Stimulated activated CD8-positive, alpha-beta memory T cell treated with anti-CD3 and anti-CD28 coated beads, Interleukin-7, amount 100 ng/mL, for 1 hour (primary cell): ENCODE measurements around the gene CIBAR2.

Source experiments
- DNase-seq, 2 donors: peaks; one replicate each; pipeline ENCODE4 v3.0.0-alpha.2; 2020; ENCODE audit warnings: low read depth in 2 of 2

The CIBAR2 gene

GRCh38 chr16:85103114-85104079 is 8.9 kb downstream of the CIBAR2 start:
- no peak for DNase-seq

- DNase-seq = no peak
These were observed 10.2 kb downstream of the CIBAR2 start for GRCh38 chr16:85101956-85102630.

GRCh38 chr16:85100265-85100664 is 12.0 kb downstream of the CIBAR2 start:
- DNase-seq = no peak

DNA sequence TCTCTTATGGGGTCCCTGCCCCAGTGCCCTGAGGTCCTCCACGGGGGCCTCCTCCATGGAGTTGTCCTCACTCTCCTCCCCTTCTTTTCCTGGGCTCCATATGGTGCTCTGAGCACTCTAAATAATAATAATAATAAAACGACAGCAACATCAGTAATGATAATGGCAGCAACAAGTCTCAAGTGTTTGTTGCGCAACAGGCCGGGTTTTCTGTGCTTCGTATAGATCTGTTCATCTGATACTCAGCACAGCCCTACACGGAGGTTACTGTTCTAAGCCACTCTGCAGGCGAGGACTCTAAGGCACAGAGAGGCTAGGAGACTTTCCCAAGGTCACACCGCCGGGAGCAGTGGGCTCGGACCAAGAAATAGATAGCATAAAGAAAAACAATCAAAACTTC is 13.7 kb downstream of the CIBAR2 start:
- DNase-seq = no peak

GRCh38 chr16:85096921-85097320 is 15.4 kb downstream of the CIBAR2 start:
- DNase-seq = no peak

- DNase-seq = no peak
These were observed 17.5 kb downstream of the CIBAR2 start for GRCh38 chr16:85094812-85095211.

DNA sequence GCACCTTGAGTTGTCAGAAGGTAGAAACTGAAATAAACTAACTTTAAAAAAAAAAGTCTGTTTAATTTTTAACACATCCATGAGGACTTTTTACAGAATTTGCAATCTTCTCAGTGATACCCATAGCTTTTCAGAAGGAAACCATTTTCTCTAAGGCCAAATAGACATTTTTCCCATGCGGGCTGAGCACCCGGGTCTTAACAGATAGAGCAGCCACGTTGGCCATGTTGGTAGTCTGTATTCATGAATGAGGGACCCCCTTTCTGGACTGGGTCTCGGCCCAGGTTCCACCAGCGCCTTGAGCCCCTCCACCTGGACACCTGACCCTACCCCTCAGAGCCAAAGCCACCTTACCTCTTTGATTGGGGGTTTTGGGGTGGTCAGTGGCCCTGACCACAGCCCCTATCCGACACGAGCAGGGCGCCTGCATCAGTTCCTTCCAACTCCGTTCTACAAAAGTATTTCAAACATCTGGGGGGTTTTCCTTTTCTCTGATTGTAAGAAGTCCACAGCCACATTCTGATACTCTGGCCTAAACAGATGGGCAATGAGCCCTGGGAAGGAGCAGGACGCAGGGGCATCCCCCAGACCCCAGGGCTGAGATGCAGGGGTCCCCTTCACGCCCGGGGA is 18.0 kb downstream of the CIBAR2 start:
- DNase-seq = no peak

DNA sequence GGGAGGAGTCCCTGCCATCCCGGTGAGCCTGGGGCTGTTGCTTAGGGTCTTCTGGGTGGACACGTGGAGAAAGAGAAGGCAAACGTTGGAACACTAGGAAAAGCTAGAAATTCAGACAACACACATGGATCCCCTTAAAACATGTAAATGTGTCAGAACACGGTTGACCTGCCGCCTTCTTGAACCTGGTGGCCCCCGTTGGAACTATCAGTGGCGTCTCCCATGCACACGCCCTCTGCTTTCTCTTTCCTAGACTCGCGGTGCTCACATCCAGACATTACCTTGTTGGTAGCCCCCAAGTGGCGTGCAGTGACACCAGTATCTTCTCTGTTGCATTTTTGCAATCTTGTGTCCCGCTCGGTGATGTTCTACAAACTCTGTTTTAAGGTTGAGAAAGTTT is 18.6 kb downstream of the CIBAR2 start:
- no peak for DNase-seq

- DNase-seq = no peak
These were observed 19.4 kb downstream of the CIBAR2 start for GRCh38 chr16:85092851-85093250.

DNA sequence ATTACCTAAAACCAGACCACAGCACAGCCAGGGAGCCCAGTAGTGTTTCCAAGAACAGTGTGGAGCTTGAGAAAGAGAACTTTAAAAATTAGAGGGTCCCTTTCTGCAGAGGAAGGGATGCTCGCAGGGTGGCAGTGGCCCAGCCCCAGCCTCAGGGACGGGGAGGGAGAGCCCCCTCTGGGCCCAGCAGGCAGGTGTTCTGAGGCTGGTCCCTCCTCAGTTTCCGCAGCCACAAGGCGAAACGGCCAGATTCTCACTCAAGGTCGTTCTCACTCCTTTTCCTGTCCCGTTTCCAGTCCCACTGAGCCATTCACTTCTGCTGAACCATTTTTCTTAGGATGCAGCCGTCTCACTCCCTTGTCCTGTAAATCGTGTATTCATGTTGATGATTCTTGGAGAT is 20.0 kb downstream of the CIBAR2 start:
- no peak for DNase-seq

DNA sequence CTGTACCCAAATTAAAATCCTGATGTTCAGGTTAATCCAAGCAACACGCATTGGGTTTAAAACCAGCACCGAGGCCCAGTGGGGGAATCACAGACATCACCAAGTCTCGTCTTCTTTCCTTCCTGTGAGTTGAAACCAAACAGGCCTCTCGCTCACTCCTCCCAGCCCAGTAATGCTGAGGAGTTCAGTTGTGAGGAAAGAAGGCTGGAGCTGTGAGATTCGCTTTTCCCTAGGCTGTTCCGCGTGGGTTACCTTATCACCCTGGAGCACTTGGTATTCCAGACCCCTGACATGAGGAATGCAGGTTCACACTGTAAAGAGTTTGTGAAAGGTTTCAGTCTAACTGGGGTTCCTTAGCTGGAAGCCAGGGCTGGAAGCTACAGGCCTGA is 20.8 kb downstream of the CIBAR2 start:
- DNase-seq = no peak

DNA sequence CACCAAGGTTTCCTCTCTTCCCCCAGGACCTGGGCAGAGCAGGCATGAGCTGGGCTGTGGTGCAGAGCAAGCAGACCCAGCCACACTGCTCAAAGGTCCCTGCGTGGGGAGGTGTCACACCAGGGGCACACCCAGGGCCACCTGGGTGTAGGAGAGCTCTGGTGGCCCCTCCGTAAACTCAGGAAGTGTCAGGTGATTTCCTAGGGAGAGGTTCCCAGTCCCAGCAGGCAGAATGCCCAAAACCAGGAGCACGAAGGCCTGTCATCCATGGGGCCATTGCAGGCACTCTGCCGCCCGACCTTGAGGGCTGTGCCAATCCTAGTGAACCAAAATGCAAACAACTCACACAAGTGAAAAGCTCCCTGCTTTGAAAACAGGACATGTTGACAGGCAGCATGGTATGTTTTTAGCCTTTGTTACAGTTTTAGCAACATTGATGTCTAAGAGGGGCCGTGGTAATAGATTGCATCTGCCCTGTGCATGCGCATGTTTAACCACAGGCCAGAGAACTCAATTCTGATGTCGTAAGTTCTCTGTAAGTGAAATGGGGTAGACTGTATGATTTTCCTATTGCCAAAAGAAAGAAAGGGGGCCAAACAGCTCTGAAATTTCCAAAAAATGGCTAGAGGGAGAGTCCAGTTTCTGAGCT is 21.3 kb downstream of the CIBAR2 start:
- no peak for DNase-seq

DNA sequence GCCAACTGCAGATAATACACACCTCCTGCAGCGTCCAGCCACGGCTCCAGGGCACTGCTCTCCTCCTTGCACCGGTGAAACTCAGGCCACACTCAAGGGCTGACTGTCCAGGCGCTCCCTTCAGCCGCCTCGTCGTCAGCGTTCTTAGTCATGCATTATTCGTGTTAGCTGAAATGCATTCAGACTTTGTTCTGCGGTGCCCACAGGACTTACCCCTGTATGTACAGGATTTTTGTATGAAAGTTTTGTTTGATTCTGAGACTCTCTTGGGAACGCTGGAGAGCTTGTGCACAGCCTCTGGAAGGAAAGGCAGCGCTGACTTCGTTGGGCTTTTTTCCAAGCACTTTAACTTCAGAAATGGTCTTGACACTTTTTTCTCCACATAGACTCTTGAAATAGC is 22.1 kb downstream of the CIBAR2 start:
- DNase-seq = no peak

DNA sequence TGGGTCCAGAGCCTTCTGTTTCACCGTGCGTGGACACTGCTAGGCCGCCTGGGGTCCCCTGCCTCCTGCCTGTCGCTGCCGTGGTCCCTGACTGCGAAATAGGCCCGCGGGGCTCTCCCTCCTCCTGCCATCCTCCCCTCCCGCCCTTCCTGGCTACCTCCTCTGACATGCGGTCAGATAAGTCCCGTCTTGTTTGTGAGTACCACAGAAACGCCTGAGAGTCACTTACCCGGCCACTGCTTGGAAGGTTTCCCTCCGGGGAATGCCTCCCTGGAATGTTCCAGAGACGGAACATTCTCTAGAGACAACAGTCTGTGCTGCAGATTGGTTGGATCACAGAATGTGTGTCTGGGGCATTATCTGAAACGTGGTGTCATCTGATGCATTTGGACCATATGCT is 22.7 kb downstream of the CIBAR2 start:
- DNase-seq = no peak

GRCh38 chr16:85088570-85089199 is 23.6 kb downstream of the CIBAR2 start:
- DNase-seq = no peak

- no peak for DNase-seq
These were observed 24.2 kb downstream of the CIBAR2 start for GRCh38 chr16:85087899-85088569.

- peak; percentile 42 to 50 for DNase-seq
These were observed 25.7 kb downstream of the CIBAR2 start for GRCh38 chr16:85086347-85087291.

- no peak for DNase-seq
These were observed 26.6 kb downstream of the CIBAR2 start for GRCh38 chr16:85085721-85086120.

GRCh38 chr16:85084841-85085510 is 27.3 kb downstream of the CIBAR2 start:
- no peak for DNase-seq
